Measurements from ENCODE around the gene HDAC9.

Gene HDAC9

DNA sequence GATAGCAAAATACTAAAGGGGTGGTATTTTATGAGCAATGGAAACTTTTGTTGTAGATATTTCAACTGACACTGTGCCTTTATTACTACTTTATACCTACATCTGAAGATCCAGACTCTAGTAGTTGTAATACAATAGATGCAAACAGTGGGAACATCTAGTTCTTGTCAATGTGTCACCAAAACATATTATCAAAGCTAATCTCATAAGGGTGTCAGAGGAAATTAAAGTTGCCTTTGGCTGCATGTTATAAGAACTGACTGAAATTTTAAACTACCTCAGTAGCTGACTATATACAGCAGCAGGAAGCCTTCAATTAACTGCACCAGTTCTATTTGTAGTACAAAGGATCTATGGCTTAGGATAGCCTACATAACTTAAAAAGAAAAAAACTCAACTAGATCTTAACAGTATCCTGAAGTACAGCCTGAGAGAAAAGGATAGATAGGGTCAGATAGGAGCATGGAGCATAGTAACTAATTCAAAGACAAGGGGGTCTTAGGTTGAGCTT is 30.9 kb downstream of the HDAC9 start:
- no peak for DNase-seq (ENCODE audit: low read depth)

DNA sequence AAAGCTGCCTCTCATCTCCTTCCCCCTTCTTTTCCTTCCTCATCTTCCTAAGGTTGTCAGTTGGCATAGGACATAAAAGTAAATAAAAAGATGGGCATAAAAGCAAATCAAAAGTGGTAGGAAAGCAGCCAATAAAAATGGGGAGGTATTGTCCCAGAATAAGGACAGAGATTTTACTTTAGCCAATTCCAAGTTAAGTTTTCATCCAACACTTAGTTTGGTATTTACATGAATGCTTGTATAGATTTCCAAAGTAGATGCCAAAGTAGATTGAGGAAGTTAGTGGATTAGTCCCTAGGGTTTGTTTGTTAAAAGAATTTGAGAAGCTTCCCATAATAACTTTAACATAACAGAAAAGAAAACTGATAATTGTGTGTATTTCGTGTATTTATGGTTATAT is 33.7 kb downstream of the HDAC9 start:
- DNase-seq (ENCODE audit: low read depth) = no peak

DNA sequence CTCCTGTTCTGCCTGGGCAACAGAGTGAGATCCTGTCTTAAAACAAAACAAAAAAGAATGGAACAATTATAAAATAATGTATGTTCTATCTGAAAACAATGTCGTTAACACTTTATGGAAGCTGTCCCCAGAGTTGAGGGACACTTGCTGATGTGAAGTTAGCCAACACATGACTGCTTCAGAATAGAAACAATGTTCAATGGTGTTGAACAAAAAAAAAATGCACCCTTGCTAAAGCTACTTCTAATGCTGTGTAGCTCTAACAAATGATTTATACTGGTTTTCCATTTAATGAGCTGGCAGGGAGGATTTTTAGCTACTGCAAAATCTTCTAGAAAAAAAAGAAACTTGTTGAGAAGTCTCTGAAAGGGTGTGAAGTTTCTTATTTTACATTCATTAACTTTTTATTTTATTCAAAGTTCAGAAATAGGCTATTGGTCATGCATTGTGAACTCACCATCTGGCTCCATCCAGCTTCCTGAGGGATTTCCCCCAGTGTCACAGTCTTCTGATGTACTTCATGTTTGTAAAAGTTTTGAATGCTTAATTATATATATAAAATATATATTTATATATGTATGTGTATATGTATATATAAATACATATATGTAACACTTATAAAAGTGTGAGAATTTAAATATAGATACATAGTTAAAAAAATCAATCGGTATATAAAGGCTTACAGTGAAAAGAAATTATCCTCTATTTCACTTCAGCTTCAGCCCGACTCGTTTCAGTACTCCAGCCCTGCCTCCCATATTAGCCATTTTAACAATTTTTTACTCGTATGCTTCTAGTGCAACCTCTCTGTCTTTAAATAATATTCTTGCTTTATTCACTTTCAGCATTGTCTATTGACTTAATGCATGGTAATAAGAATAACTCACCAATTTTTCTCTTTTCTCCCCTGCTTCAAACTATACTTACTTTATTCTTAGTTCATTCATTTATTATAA is 35.0 kb downstream of the HDAC9 start:
- DNase-seq (ENCODE audit: low read depth) = no peak

DNA sequence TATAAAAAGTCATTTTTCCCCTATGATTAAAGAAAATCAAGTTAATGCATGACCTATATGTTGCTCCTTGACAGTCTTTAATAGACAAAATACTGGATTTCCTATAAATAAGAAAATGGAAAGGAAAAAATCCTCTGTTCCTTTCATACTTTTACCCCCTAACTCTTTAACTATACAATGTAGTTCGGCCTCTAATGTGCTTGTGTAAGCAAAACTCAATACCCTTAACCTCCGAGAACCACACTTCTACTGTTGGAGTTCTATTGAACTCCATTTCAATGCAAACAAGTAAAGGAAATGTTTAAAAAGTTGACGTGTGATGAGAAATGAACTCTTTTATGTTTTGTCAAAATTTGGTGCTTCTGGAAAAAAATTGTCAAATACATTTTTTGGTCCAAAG is 36.0 kb downstream of the HDAC9 start:
- no peak for DNase-seq (ENCODE audit: low read depth)

DNA sequence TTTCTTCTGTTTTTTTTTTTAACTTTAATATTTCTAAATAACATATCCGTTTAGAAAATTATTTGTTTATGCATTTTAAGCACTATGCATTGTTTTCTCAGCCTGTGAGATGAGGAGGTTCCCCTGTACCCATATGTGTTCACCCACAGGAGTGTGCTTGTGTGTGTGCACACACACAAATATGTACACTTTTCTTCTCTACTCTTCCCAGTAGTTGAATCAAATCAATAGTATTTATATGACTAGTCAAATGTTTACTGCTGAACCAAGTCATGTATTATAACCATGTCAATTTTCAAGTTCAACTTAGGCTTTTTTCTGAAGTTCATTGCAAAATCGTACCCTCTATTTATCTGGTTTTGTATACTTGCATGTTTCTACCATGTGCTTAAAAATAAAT is 37.3 kb downstream of the HDAC9 start:
- no peak for DNase-seq (ENCODE audit: low read depth)

DNA sequence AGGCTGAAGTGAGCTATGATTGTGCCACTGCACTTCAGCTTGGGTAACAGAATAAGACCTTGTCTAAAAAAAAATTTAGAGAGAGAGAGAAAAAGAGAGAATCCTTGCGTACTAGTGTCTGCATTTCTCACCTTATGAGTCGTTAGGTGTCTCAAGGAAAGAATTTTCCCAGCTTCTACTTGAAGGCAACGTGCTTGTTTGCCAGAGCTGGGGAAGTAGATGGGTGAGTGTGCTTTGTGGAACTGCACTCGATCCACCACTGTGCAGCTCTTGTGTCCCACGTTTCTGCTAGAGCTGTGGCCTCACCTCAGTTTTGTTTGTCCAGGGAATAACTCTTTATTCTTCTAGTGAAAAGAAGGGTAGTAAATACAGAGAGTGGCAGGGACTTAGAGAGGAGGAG is 38.9 kb downstream of the HDAC9 start:
- DNase-seq (ENCODE audit: low read depth) = no peak

DNA sequence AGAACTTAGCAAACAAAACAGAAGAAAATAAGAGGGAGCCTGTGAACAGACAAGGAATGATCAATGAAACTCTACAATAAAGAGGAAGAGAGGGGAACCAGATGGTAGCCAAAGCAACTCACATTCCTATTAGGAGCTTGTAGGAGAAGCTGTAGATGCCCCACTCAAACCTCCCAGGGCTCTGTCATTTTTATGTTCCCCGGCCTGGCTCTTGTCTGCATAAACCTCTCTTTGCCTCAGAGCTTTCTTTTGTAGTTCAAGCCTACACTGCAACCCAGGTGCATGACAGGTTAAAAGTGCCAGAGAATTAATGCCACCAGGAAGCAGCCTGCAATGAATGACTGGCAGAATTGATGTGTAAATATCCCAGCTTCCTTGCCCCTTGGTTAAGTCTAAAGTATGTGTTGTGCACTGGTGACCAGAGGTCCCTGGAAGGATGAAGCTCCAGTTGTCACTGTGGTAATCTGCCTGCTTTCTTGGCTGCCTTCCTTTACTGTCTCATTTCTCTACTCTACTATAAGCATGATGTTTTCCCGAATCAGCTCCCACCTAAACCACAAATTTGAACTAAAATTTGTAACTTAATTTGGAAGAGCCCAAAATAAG is 40.4 kb downstream of the HDAC9 start:
- DNase-seq (ENCODE audit: low read depth) = no peak

DNA sequence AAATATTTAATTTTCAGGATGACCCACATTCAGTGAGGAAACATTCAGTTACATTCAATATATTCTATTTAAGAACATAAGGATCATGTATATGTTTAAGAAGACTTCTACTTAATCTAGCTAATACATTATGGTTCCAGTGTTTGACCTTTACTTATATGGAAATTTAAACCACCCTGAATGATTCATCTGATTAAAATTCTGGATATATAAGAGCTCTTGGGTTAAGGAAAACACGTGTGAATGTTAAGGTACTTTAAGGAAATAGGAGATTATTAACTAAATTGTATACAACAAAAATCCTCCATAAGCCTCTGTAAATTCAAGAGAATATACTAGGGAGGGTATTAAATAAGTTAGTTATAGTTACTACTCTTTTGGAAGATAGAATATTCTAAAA is 40.9 kb downstream of the HDAC9 start:
- no peak for DNase-seq (ENCODE audit: low read depth)

DNA sequence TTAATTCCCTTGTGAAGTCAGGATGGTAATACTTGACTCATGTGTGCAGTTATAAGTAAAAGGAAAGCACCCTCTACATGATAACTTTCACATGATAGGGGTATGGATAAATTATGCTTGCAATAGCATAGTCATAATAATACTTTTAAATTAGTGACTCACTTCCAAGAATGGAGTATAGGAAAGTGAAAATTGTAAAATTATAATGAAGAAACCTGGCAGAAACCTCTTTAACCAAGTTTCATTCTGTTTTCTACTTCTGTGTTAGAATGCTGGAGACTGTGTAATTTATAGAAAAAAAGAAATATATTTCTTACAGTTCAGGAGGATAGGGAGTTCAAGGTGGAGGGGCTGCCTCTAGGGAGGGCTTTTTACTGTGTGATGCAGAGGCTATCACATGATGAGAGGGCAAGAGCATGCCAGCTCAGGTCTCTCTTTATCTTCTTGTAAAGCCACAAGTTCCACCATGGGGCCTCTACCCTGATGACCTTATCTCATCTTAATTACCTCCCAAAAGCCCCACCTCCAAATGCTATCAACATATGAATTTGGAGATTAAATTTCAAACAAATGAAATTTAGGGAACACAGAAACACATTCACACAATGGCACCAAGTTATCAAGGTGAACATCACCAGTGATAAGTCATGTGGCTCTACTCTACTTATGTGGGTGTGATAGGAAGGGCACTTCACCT is 43.2 kb downstream of the HDAC9 start:
- DNase-seq (ENCODE audit: low read depth) = no peak

DNA sequence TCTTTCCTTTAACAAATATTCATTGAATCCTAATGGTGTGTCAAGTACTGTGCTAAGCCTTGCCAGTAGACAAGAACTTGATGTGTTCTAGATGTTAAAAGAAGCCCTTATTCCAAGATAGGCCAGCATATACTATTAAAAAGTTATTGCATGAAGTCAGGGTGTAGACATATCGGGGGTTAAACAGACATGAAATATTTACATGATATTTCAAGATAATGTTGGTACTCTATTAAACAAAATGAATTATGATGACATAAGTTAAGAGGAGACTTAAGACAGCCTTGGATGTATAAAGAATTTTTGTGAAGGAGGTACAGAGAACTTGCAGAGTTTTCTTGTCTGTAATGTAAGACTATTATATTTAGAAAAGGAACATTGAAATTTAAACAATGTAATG is 44.8 kb downstream of the HDAC9 start:
- DNase-seq (ENCODE audit: low read depth) = no peak

DNA sequence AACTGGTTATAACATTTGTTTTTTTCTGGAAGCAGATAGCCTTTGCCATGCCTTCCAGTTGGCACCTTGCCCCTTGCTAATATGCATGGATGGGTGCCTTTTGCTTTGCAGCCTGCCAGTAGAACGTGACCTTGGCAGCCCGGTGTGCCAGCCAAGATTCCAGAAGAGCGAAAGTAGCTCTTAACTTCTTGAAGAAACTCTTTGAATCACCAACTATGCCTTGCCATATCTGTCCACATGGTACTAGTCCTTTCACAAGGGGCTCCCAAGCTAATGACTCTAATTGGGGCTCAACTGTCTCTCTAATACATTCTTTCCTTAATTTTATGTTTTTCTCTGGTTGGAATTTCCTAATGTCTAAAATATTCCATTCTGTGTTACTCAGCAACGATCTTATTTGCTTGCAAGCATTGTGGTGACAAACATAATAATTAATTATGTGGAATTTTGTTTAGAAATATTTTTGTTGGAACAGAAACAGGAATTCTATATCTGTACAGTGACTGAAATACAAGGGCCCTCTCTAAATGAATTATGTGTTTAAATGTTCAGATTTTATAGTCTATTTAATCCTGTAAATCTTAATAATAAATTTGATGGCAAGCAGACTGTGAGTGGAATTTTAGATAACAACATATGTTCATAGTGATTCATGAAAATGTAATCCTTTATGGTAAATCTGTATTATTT is 45.8 kb downstream of the HDAC9 start:
- DNase-seq (ENCODE audit: low read depth) = no peak

DNA sequence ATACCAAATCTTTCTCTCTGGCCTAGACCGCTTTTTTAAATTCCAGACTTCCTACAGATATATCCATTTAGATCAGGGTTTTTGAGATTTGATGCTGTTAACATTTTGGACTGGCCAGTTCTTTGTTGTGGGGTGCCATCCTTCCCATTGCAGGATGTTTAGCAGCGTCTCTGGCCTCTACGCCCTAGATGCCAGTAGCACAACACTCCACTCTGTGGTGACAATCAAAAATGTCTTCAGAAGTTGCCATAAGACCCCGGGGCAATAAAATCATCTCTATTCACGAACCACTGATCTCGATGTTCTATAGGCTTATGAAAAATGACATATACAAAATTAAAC is 46.3 kb downstream of the HDAC9 start:
- DNase-seq (ENCODE audit: low read depth) = no peak

DNA sequence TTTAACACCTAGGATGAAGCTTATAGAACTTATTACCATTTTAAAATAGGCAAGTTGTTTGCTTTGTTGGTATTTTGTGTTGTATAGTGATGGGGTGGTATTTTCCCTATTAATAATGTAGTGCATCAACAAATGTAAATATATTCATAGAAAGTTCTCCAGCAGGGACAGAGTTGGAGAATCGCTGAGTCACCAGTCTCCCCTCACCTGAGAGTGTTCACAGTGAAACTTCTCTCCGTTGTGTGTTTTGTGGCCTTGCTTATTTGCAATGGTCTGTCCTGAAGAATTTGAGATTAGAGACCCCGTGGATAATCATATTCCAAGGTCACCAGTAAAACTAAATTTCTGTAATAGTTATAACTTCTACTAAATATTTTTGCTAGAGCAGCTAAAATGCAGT is 51.0 kb downstream of the HDAC9 start:
- no peak for DNase-seq (ENCODE audit: low read depth)

DNA sequence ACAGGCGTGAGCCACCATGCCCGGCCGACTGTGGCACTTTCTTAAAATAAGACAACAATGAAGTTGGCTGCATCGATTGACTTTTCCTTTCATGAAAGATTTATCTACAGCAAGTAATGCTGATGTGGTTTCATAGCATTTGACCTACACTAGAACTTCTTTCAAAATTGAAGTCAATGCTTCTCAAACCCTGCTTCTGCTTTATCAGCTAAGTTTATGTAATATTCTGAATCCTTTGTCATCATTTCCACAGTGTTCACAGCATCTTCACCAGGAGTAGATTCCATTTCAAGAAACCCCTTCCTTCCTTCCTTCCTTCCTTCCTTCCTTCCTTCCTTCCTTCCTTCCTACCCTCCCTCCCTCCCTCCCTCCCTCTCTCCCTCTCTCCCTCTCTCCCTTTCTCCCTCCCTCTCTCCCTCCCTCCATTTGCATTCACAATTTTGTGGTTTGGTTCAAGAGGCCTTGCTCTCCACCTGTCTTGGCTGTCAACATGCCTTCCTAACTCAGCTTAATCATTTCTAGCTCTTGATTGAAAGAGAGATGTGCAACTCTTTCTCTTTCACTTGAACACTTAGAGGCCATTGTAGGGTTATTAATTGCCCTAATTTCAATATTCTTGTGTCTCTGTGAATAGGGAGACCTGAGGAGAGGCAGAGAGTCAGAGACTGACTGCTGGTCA is 52.1 kb downstream of the HDAC9 start:
- no peak for DNase-seq (ENCODE audit: low read depth)

DNA sequence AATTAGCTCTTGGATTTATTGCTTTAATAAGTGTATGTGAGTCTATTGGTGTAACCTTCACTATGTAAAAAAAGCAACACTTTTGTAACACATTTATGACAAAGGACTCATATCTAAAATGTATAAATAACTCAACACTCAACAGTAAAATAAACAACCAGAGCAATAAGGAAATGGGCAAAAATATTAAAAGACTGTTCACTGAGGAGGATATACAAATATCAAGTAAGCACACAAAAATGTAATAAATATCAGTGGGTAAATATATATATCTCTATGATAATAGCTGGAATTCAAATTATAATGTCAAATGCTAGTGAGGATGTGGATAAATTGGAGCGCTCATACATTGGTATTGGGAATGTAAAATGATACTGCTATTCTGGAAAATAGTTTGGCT is 53.0 kb downstream of the HDAC9 start:
- no peak for DNase-seq (ENCODE audit: low read depth)

DNA sequence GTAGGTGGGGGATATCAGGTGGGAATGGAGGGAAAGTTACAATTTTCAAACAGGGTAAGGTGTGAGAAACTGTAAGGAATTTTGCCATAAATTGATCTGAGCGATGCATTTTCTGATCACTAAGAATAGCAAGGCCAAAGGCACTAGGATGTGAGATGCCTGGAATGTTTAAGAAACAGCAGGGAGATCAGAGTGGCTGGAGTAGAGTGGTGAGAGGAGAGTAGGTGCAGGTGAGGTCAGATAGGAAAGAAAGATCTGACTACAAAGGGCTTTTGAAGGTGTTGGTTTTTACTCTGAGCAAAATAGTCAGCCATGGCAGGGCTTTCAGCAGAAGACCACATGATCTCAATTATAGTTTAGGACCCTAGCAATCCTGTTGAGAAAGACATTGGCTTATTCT is 55.0 kb downstream of the HDAC9 start:
- DNase-seq (ENCODE audit: low read depth) = no peak

DNA sequence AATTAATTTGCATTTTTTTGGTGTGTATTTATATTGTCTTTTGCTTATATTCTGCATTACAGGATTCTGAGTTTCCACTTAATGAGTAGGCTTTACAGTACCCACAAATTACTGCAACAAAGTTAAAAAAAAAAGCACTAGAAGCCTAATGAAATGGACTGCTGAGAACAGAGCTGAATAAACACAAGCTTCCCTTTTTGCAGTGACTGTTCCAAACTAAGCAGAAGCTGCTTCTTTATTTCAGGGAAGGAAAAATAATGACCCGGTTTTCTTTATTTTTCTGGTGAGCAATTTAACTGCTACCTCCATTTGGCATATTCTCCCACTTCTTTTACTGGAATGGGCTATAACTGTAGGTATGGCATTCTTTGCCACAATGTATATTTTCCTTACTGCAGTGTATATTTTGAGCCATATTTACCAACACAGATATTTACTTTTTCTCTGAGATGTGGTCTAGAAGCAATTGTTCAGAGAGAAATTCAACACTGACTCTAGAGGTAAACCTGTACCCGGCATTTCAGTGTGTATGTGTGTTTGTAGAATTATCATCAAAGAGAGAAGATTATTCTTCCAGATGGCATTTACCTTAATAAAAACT is 56.9 kb downstream of the HDAC9 start:
- DNase-seq (ENCODE audit: low read depth) = no peak

DNA sequence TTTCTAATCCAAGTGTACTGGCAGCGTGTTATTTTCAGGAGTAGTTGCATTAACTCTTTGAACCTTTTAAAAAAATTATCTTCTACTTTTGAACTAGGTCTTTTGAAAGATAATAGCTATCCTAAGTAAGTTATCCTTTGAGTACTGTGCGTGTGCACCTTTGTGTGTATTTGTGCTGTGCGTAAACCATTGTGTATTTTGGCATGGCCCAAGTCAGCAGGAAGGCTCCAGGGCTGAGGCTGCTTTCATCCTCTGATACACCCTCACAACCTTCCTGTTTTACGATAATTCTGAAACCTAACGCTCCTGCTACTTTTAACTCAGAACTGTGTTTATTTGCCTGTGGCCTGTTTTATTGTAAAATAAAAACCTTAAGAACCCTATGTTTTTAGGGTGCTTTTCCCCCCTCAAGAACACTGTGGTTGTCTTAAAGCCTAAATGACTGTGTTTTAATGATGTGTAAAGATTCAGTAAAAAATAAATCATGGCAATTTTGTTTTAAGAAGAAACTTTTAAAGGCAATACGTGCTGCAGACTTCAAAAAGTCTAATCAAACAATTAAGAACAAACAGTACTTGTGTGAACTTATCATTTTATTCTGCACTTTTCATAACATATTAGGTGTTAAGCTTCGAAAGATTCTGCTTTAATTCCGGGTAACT is 57.5 kb downstream of the HDAC9 start:
- DNase-seq (ENCODE audit: low read depth) = no peak

DNA sequence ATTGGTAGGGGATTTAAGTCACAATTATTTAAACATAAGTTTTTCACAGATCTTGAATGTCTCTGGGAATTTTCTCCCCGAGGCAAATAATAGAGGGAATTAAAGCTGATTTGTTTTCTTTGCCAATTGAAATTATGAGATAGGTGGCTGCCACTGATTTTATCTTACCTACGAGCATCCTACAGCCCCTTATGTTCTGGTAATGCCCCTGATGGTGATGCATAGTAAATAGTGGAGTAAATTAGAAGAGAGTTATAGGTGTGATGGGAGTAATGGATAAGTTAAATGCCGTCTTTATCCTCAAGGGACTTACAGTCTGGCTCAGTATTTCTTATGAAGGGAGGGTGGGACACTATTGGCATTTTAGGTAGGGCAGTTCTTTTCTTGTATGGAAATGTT is 58.1 kb downstream of the HDAC9 start:
- DNase-seq (ENCODE audit: low read depth) = no peak

DNA sequence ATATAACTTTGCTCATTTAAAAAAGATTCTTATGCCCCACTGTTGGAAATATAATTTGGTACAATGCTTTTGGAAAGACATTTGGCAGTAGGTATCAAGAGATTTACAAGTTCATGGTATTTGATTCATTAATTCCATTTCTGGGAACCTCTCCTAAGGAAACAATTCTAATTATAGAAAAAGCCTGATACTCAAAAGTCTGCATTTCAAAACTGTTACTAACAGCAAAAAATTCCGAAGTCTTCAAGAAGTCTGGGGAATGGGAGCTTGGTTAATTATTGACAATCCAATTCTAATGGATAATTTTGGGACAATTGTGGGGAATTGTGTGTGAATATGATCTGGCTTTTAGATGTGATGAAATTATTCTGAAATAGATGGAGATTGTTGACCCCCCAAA is 59.6 kb downstream of the HDAC9 start:
- no peak for DNase-seq (ENCODE audit: low read depth)

DNA sequence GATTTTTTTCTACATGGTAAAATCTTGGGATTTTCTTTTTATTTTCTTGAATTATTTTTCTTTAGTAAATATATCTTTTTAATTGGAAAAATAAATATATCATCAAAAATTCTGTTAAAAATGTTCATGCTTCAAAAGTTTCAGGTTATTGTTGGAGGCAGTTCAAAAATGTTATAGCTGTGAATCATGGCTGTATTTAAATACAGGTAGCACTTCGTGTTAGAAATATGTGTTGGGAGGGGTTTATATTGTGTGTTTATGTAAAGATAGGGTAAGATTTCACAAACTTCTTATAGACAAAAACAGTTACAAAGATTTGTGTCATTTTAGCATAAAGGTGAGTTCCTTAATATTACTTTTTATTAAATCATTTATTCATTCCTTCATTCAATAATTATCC is 60.4 kb downstream of the HDAC9 start:
- DNase-seq (ENCODE audit: low read depth) = no peak
